PC-9 (cell line): ENCODE results near the gene SERPINF2.

Experiments used
- CTCF ChIP-seq: fragments of 200-600 bp; sonication (generic); conservative IDR thresholded peaks from 2 replicates; pipeline ENCODE4 v1.6.1; 2017; ENCODE audit warnings: mixed run types, antibody characterized with exemption, mild to moderate bottlenecking, moderate library complexity
- EZH2 ChIP-seq: fragments of 200-600 bp; sonication (generic); IDR thresholded peaks from 2 replicates; pipeline ENCODE4 v1.8.0; 2017; ENCODE audit warnings: antibody characterized with exemption, low read depth

GRCh38 chr17:1709971-1710806 lies 32.5 kb upstream of the SERPINF2 start, which contains the start of gene TLCD2:
- TF ChIP-seq EZH2 (no peak), CTCF (no peak)
